Naive thymus-derived CD4-positive, alpha-beta T cell (primary cell): Measurements from ENCODE around the gene SLC49A3. TPM values are rescaled to one million over a fixed set of nuclear protein-coding genes. Genes with fewer than 3 reads are reported as not detected.
A peak's percentile ranks its signal among the peaks of the same experiment; 100 is the strongest.

ENCODE experiments used
- ATAC-seq: fragments of 150-1000 bp; cut with Tn5 transposase; 2 replicates; pipeline ENCODE4 v1.10.0; 2021; ENCODE audit warnings: mild to moderate bottlenecking, moderate library complexity
- CTCF ChIA-PET: fragments of 350-600 bp; sonication (Branson Sonifier 250); formaldehyde crosslinking; loops from one replicate; lab custom pipeline; 2021; ENCODE audit warnings: antibody characterized with exemption; lab: Charles Lee
- POLR2A ChIA-PET: fragments of 350-600 bp; sonication (Branson Sonifier 250); formaldehyde crosslinking; loops from one replicate; lab custom pipeline; 2021; ENCODE audit warnings: antibody characterized with exemption, inconsistent platforms; lab: Charles Lee
- DNase-seq, 9 donors: peaks; one replicate each; pipeline versions ENCODE4 v3.0.0 to v3.0.0-alpha.2; 2020 to 2022; ENCODE audit warnings: mixed read lengths in 1 of 9
- H3K27ac ChIP-seq: one replicate; pipeline ENCODE4 v1.7.0; 2013; ENCODE audit warnings: mild to moderate bottlenecking, low read depth, low read length, moderate library complexity
- H3K27me3 ChIP-seq, 2 donors: one replicate each; pipeline ENCODE4 v1.7.0; 2013; ENCODE audit warnings: low read length in 2 of 2, mild to moderate bottlenecking in 2 of 2, moderate library complexity in 2 of 2; ENCODE audit not compliant: control insufficient read depth in 2 of 2, insufficient read depth in 2 of 2
- H3K36me3 ChIP-seq, 3 experiments: 1 replicate in 2 of 3; 2 replicates in 1 of 3; pipeline ENCODE4 v1.7.0; 2013; ENCODE audit warnings: low read length in 3 of 3, mild to moderate bottlenecking in 3 of 3, moderate library complexity in 1 of 3; ENCODE audit not compliant: insufficient read depth in 3 of 3, control insufficient read depth in 2 of 3
- H3K4me1 ChIP-seq, 2 donors: one replicate each; pipeline ENCODE4 v1.7.0; 2013; ENCODE audit warnings: low read length in 2 of 2, mild to moderate bottlenecking in 2 of 2, moderate library complexity in 1 of 2; ENCODE audit not compliant: control insufficient read depth in 2 of 2, insufficient read depth in 2 of 2
- H3K4me3 ChIP-seq: 2 replicates; pipeline ENCODE4 v1.7.0; 2013; ENCODE audit warnings: mild to moderate bottlenecking, low read length
- H3K9me3 ChIP-seq, 3 experiments: 1 replicate in 2 of 3; 2 replicates in 1 of 3; pipeline ENCODE4 v1.7.0; 2013; ENCODE audit warnings: low read length in 3 of 3; ENCODE audit not compliant: control insufficient read depth in 2 of 3
- H3K27ac Mint-ChIP-seq, 9 donors: one replicate each; pipeline ENCODE4 v1.8.0; 2020 to 2022; ENCODE audit warnings: mixed read lengths in 9 of 9, mild to moderate bottlenecking in 8 of 9, moderate library complexity in 5 of 9, inconsistent platforms in 2 of 9
- H3K27me3 Mint-ChIP-seq, 5 donors: one replicate each; pipeline ENCODE4 v1.8.0; 2021 to 2022; ENCODE audit warnings: mixed read lengths in 5 of 5, mild to moderate bottlenecking in 1 of 5
- H3K36me3 Mint-ChIP-seq, 5 donors: one replicate each; pipeline ENCODE4 v1.8.0; 2020 to 2022; ENCODE audit warnings: mixed read lengths in 5 of 5, mild to moderate bottlenecking in 3 of 5, inconsistent platforms in 1 of 5
- H3K4me1 Mint-ChIP-seq, 7 donors: one replicate each; pipeline ENCODE4 v1.8.0; 2020 to 2022; ENCODE audit warnings: mixed read lengths in 7 of 7, mild to moderate bottlenecking in 3 of 7, inconsistent platforms in 1 of 7
- H3K4me3 Mint-ChIP-seq, 10 donors: one replicate each; pipeline ENCODE4 v1.8.0; 2020 to 2022; ENCODE audit warnings: mild to moderate bottlenecking in 10 of 10, mixed read lengths in 10 of 10, moderate library complexity in 6 of 10, inconsistent platforms in 2 of 10
- H3K9me3 Mint-ChIP-seq, 11 donors: one replicate each; pipeline ENCODE4 v1.8.0; 2020 to 2022; ENCODE audit warnings: mixed read lengths in 11 of 11, mild to moderate bottlenecking in 4 of 11, inconsistent platforms in 1 of 11, moderate library complexity in 1 of 11
- intact Hi-C, 2 donors: fragments of 100-400 bp; cut with micrococcal nuclease; formaldehyde crosslinking; loops; one replicate each; pipeline ENCODE4 v1.15.1; 2023
- polyA plus RNA-seq, 2 donors: library from polyadenylated mRNA; unstranded; fragments of 300-500 nt; fragmentation: Illumina TruSeq; gene quantifications; one replicate each; pipeline ENCODE4 v1.2.3, GENCODE V29; 2021
- total RNA-seq, 6 experiments: library from RNA in 5 of 6; stranded (reverse) in 5 of 6; gene quantifications; 1 replicate in 5 of 6; 2 replicates in 1 of 6; pipeline ENCODE4 v1.2.3 and lab custom pipeline; 2021 to 2026

Gene SLC49A3
- total and polyA plus RNA-seq, 7 experiments from 2014 or later: 0.80 to 9.4 (median 0.92) TPM; not detected in 2

DNA sequence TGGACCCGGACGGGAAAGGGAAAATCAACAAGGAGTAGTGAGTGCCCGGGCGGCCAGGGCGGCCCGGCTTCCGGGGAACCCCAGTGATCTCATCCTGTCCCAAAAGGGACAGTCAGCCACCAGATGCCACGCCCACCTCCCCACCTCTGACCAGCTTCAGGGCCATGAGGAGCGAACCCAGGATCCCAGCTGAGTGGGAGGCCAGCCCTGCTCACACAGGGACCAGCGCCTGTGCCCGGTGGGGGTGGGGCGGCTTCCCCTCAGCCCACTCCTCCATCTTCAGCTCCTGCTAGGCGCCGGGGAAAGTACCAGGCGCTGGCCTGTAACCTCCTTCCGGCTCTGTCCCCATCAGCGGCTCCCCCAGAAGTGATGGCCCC lies 8.4 kb downstream of the SLC49A3 start:
- CTCF ChIA-PET: no interaction called here
- Histone ChIP-seq H3K36me3 (no peaks in the 10 kb centered on the region), H3K4me3 (no peak overlapping the region), H3K4me1 (peaks cover 0 to 4% of the 10 kb centered on the region in 2 donors), H3K27ac (peak overlapping the region; percentile 48), H3K27me3 (peaks cover 0 to 2% of the 10 kb centered on the region in 2 donors), H3K9me3 (no peaks in the 10 kb centered on the region)
- peak; percentile 19 for ATAC-seq
- Mint-ChIP-seq H3K36me3 (no peaks in the 10 kb centered on the region), H3K27me3 (peaks cover 0 to 6% (median 0%) of the 10 kb centered on the region in 5 donors), H3K4me3 (peak overlapping the region in 9 of 10 donors; percentile 23 to 70 (median 52)), H3K27ac (no peak overlapping the region), H3K9me3 (peaks cover 0 to 3% (median 0%) of the 10 kb centered on the region in 11 donors), H3K4me1 (peaks cover 0 to 9% (median 5%) of the 10 kb centered on the region in 7 donors)
- no peak for DNase-seq
- POLR2A ChIA-PET: no interaction called here
- intact Hi-C loops: no loop called here

GRCh38 chr4:680091-680490 lies 8.9 kb downstream of the SLC49A3 start:
- Mint-ChIP-seq H3K27ac (no peak overlapping the region), H3K4me3 (peak overlapping the region in 6 of 10 donors; percentile 25 to 70 (median 58)), H3K4me1 (peaks cover 0 to 9% (median 5%) of the 10 kb centered on the region in 7 donors), H3K27me3 (peaks cover 0 to 3% (median 0%) of the 10 kb centered on the region in 5 donors), H3K36me3 (no peaks in the 10 kb centered on the region), H3K9me3 (peaks cover 0 to 1% (median 0%) of the 10 kb centered on the region in 11 donors)
- no peak overlapping the region for H3K27ac ChIP-seq
- intact Hi-C loops: no loop called here
- ChIA-PET CTCF (no interaction called here), POLR2A (no interaction called here)
- no peaks in the 10 kb centered on the region for H3K9me3 ChIP-seq
- DNase-seq (no peak), ATAC-seq (no peak)
- H3K4me1 ChIP-seq: peaks cover 4% of the 10 kb centered on the region in 2 donors
- H3K4me3 ChIP-seq: no peak overlapping the region
- H3K27me3 ChIP-seq: peaks cover 0 to 2% of the 10 kb centered on the region in 2 donors
- no peaks in the 10 kb centered on the region for H3K36me3 ChIP-seq

DNA sequence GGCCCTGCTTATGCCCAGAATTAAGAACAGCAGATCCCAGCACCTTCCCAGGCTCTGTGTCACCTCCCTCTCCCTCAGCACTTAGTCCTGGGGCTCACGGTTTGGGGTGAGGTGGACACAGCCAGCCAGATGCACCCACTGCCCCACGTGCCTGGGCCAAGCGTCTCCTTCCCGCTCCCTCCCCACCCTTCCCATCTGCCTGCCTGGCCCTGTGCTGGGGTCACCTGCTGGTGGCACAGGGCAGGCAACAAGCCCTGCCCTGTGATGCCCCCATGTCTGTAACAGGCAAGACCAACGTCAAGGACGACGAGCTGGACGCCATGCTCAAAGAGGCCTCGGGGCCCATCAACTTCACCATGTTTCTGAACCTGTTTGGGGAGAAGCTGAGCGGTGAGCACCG lies 9.3 kb downstream of the SLC49A3 start:
- ChIA-PET CTCF (no interaction called here), POLR2A (no interaction called here)
- DNase-seq (no peak), ATAC-seq (no peak)
- Mint-ChIP-seq H3K9me3 (no peaks in the 10 kb centered on the region), H3K27me3 (no peaks in the 10 kb centered on the region), H3K36me3 (no peaks in the 10 kb centered on the region), H3K4me1 (peaks cover 0 to 8% (median 4%) of the 10 kb centered on the region in 7 donors), H3K4me3 (peak overlapping the region in 2 of 10 donors; percentile 8 to 13), H3K27ac (peak overlapping the region in 1 of 9 donors; percentile 3)
- H3K36me3 ChIP-seq: peaks cover 0 to 2% (median 0%) of the 10 kb centered on the region in 3 experiments
- H3K27ac ChIP-seq: no peak overlapping the region
- intact Hi-C loops: loop anchor here in 1 of 2 donors (10.0 kb wide), 1 partner anchor 665 kb away; the partner anchor contains the start of gene UVSSA
- H3K27me3 ChIP-seq: peaks cover 0 to 2% of the 10 kb centered on the region in 2 donors
- peaks cover 4 to 6% of the 10 kb centered on the region in 2 donors for H3K4me1 ChIP-seq
- no peaks in the 10 kb centered on the region for H3K9me3 ChIP-seq
- H3K4me3 ChIP-seq: no peak overlapping the region

DNA sequence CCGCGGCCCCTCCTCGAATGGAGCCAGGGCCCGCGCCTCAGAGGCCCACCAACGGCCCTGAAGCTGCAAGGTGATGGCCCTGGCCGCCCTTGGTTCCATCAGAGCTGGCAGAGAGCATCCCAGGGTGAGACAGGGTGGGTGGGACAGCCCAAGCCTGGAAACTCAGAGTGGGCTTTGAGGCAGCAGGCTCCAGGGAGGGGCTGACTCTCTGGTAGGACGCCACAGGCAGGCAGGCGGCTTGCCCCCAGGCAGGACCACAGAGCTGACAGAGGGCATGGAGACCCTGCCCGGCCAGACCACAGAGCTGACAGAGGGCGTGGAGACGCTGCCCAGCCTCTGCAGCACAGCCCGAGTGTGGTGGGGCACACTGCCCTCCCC lies 9.9 kb downstream of the SLC49A3 start:
- H3K9me3 Mint-ChIP-seq: no peaks in the 10 kb centered on the region
- no peaks in the 10 kb centered on the region for H3K27me3 Mint-ChIP-seq
- peaks cover 4 to 6% of the 10 kb centered on the region in 2 donors for H3K4me1 ChIP-seq
- no peak overlapping the region for H3K27ac Mint-ChIP-seq
- H3K4me3 ChIP-seq: no peak overlapping the region
- H3K36me3 ChIP-seq: peaks cover 0 to 4% (median 0%) of the 10 kb centered on the region in 3 experiments
- no peaks in the 10 kb centered on the region for H3K36me3 Mint-ChIP-seq
- no peak overlapping the region for H3K27ac ChIP-seq
- ATAC-seq (no peak), DNase-seq (no peak)
- peaks cover 0 to 8% (median 3%) of the 10 kb centered on the region in 7 donors for H3K4me1 Mint-ChIP-seq
- H3K4me3 Mint-ChIP-seq: peak overlapping the region in 1 of 10 donors; percentile 38
- H3K27me3 ChIP-seq: peaks cover 0 to 2% of the 10 kb centered on the region in 2 donors
- H3K9me3 ChIP-seq: no peaks in the 10 kb centered on the region
- intact Hi-C loops: loop anchor here in 1 of 2 donors (10.0 kb wide), 1 partner anchor 666 kb away; the partner anchor contains the start of gene UVSSA
- ChIA-PET POLR2A (no interaction called here), CTCF (no interaction called here)

DNA sequence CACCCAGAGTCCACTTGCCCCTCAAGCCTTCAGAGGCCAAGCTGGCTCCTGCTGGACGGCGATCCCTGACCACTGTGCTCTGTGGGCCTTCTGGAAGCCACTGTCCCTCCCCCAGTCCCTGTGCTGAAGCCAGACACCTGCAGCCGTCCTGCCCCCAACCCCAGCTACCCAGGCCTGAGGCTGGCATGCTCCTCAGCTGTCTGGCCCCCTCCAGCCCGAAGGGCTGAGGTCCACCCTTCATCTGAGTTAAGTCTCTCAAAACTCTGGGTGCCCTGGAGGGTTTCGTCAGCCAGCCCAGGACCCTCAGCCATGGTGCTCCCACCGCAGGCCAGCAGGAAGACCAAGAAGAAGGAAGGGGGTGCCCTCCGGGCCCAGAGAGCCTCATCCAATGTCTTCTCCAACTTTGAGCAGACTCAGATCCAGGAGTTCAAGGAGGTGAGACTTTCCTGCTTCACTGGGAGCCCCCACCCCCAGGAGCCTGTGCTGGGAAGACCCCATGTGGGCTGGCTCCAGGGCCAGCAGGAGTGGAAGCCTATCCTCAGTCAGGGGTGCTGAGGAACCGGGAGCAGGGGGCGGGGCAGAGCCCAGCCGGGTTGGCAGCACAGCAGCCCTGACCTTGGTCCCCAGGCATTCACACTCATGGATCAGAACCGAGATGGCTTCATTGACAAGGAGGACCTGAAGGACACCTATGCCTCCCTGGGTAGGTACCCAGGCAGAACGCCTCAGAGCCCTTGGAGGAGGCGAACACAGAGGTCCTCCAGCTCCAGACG lies 10.4 kb downstream of the SLC49A3 start:
- Histone ChIP-seq H3K4me3 (no peak overlapping the region), H3K27me3 (peaks cover 0 to 2% of the 10 kb centered on the region in 2 donors), H3K27ac (no peak overlapping the region), H3K9me3 (no peaks in the 10 kb centered on the region), H3K4me1 (peaks cover 6 to 8% of the 10 kb centered on the region in 2 donors), H3K36me3 (peaks cover 0 to 4% (median 0%) of the 10 kb centered on the region in 3 experiments)
- peak overlapping the region in 1 of 10 donors; percentile 38 for H3K4me3 Mint-ChIP-seq
- H3K9me3 Mint-ChIP-seq: no peaks in the 10 kb centered on the region
- H3K4me1 Mint-ChIP-seq: peaks cover 0 to 8% (median 3%) of the 10 kb centered on the region in 7 donors
- no peaks in the 10 kb centered on the region for H3K36me3 Mint-ChIP-seq
- H3K27me3 Mint-ChIP-seq: no peaks in the 10 kb centered on the region
- CTCF ChIA-PET: no interaction called here
- DNase-seq (no peak), ATAC-seq (no peak)
- intact Hi-C loops: loop anchor here in 1 of 2 donors (10.0 kb wide), 1 partner anchor 666 kb away; the partner anchor contains the start of gene UVSSA
- no peak overlapping the region for H3K27ac Mint-ChIP-seq
- POLR2A ChIA-PET: no interaction called here

GRCh38 chr4:677431-678293 lies 11.3 kb downstream of the SLC49A3 start:
- ATAC-seq: no peak
- no peaks in the 10 kb centered on the region for H3K9me3 ChIP-seq
- no peak overlapping the region for H3K4me3 ChIP-seq
- no peak overlapping the region for H3K27ac ChIP-seq
- peaks cover 7 to 15% (median 9%) of the 10 kb centered on the region in 7 donors for H3K4me1 Mint-ChIP-seq
- H3K27me3 Mint-ChIP-seq: no peaks in the 10 kb centered on the region
- peaks cover 11 to 16% of the 10 kb centered on the region in 2 donors for H3K4me1 ChIP-seq
- H3K9me3 Mint-ChIP-seq: no peaks in the 10 kb centered on the region
- peaks cover 0 to 5% (median 0%) of the 10 kb centered on the region in 5 donors for H3K36me3 Mint-ChIP-seq
- peak overlapping the region in 3 of 9 donors; percentile 1 to 76 (median 59) for H3K27ac Mint-ChIP-seq
- H3K36me3 ChIP-seq: peaks cover 0 to 8% (median 0%) of the 10 kb centered on the region in 3 experiments
- peak overlapping the region in 4 of 10 donors; percentile 21 to 64 (median 40) for H3K4me3 Mint-ChIP-seq
- H3K27me3 ChIP-seq: peaks cover 0 to 2% of the 10 kb centered on the region in 2 donors
- CTCF ChIA-PET: no interaction called here
- no peak for DNase-seq
- intact Hi-C loops: loop anchor here in 1 of 2 donors (10.0 kb wide), 1 partner anchor 667 kb away; the partner anchor contains the start of gene UVSSA
- POLR2A ChIA-PET: no interaction called here
